H1 (cell line): ENCODE measurements around the gene KCNQ1.

ENCODE experiments used
- BRCA1 ChIP-seq: IDR thresholded peaks from 2 replicates; pipeline ENCODE4 v1.6.1; 2012; ENCODE audit warnings: low read depth, low read length, improper control_type of control experiment
- CEBPB ChIP-seq: IDR thresholded peaks from 2 replicates; pipeline ENCODE4 v1.6.1; 2012; ENCODE audit warnings: low read depth, low read length
- CHD2 ChIP-seq: IDR thresholded peaks from 2 replicates; pipeline ENCODE4 v1.6.1; 2012; ENCODE audit warnings: low read length, improper control_type of control experiment
- EZH2 ChIP-seq: fragments of 200-600 bp; sonication (generic); IDR thresholded peaks from 2 replicates; pipeline ENCODE4 v1.7.1; 2012; ENCODE audit warnings: low read depth, mild to moderate bottlenecking, moderate library complexity, low read length, inconsistent platforms; ENCODE audit not compliant: severe bottlenecking
- JUN ChIP-seq: IDR thresholded peaks from 2 replicates; pipeline ENCODE4 v1.6.1; 2011; ENCODE audit warnings: low read depth, mild to moderate bottlenecking, improper control_type of control experiment, low read length
- MAX ChIP-seq: IDR thresholded peaks from 2 replicates; pipeline ENCODE4 v1.6.1; 2012; ENCODE audit warnings: inconsistent platforms
- NRF1 ChIP-seq: IDR thresholded peaks from 2 replicates; pipeline ENCODE4 v1.6.1; 2011; ENCODE audit warnings: mild to moderate bottlenecking, low read depth, low read length, improper control_type of control experiment
- POLR2A ChIP-seq, 2 experiments: IDR thresholded peaks; 1 replicate in 1 of 2; 2 replicates in 1 of 2; pipeline ENCODE4 v1.6.1; 2011; ENCODE audit warnings: low read depth in 2 of 2, low read length in 2 of 2, mild to moderate bottlenecking in 2 of 2; ENCODE audit errors: control extremely low read depth in 1 of 2
- POLR2AphosphoS5 ChIP-seq: IDR thresholded peaks from 2 replicates; pipeline ENCODE4 v1.6.1; 2011; ENCODE audit warnings: low read depth, low read length
- RNF2 ChIP-seq: fragments of 200-900, 300-1000 bp; sonication (generic); IDR thresholded peaks from 2 replicates; pipeline ENCODE4 v1.7.1; 2016; ENCODE audit warnings: borderline replicate concordance, low read depth, mild to moderate bottlenecking, antibody characterized with exemption, low read length; ENCODE audit not compliant: poor library complexity, severe bottlenecking; ENCODE audit errors: missing control alignments
- SIX5 ChIP-seq: IDR thresholded peaks from 2 replicates; pipeline ENCODE4 v1.6.1; 2011; ENCODE audit warnings: mild to moderate bottlenecking, low read depth, low read length
- SP1 ChIP-seq: IDR thresholded peaks from 2 replicates; pipeline ENCODE4 v1.6.1; 2011; ENCODE audit warnings: low read depth, low read length
- SRF ChIP-seq: IDR thresholded peaks from 2 replicates; pipeline ENCODE4 v1.6.1; 2011; ENCODE audit warnings: mild to moderate bottlenecking, low read depth, low read length, moderate library complexity
- TF ChIP-seq, protein P1 (sequence below), 3 experiments: IDR thresholded peaks; 1 replicate in 2 of 3; 2 replicates in 1 of 3; pipeline versions ENCODE4 v1.5.1 to v1.6.1; 2011; ENCODE audit warnings: low read length in 3 of 3, mild to moderate bottlenecking in 3 of 3, inconsistent platforms in 2 of 3, low read depth in 1 of 3, moderate library complexity in 1 of 3; ENCODE audit not compliant: insufficient read depth in 1 of 3; ENCODE audit errors: control extremely low read depth in 1 of 3

GRCh38 chr11:2440646-2441045, 4.2 kb upstream of the KCNQ1 start:
- TF ChIP-seq, protein P1, sequence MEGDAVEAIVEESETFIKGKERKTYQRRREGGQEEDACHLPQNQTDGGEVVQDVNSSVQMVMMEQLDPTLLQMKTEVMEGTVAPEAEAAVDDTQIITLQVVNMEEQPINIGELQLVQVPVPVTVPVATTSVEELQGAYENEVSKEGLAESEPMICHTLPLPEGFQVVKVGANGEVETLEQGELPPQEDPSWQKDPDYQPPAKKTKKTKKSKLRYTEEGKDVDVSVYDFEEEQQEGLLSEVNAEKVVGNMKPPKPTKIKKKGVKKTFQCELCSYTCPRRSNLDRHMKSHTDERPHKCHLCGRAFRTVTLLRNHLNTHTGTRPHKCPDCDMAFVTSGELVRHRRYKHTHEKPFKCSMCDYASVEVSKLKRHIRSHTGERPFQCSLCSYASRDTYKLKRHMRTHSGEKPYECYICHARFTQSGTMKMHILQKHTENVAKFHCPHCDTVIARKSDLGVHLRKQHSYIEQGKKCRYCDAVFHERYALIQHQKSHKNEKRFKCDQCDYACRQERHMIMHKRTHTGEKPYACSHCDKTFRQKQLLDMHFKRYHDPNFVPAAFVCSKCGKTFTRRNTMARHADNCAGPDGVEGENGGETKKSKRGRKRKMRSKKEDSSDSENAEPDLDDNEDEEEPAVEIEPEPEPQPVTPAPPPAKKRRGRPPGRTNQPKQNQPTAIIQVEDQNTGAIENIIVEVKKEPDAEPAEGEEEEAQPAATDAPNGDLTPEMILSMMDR (IDR thresholded peaks at IDR 0.05; ENCODE audit: control extremely low read depth in 1 of 3, insufficient read depth in 1 of 3, low read depth in 1 of 3, low read length in 3 of 3): no peak
- TF ChIP-seq NRF1: no peak
- TF ChIP-seq JUN: no peak
- TF ChIP-seq POLR2A (IDR thresholded peaks at IDR 0.05; ENCODE audit: control extremely low read depth in 1 of 2, low read depth in 2 of 2, low read length in 2 of 2): no peak
- no peak for TF ChIP-seq EZH2
- no peak for TF ChIP-seq CEBPB
- no peak for TF ChIP-seq MAX
- no peak for TF ChIP-seq RNF2
- no peak for TF ChIP-seq SIX5
- TF ChIP-seq SRF: no peak
- no peak for TF ChIP-seq POLR2AphosphoS5
- TF ChIP-seq BRCA1: no peak
- TF ChIP-seq SP1: no peak
- no peak for TF ChIP-seq CHD2
